K562 treated with DMSO at 1 percent for 4 hours (cell line): Measurements from ENCODE around the gene THOC1. TPM values are rescaled to one million over a fixed set of nuclear protein-coding genes. Genes with fewer than 3 reads are reported as not detected.

Experiments
- total RNA-seq: library from RNA; unstranded; fragments of 300-600 nt; gene quantifications from 2 replicates; pipeline ENCODE4 v1.2.3, GENCODE V29; 2022; ENCODE audit not compliant: insufficient read depth

The THOC1 gene, protein sequence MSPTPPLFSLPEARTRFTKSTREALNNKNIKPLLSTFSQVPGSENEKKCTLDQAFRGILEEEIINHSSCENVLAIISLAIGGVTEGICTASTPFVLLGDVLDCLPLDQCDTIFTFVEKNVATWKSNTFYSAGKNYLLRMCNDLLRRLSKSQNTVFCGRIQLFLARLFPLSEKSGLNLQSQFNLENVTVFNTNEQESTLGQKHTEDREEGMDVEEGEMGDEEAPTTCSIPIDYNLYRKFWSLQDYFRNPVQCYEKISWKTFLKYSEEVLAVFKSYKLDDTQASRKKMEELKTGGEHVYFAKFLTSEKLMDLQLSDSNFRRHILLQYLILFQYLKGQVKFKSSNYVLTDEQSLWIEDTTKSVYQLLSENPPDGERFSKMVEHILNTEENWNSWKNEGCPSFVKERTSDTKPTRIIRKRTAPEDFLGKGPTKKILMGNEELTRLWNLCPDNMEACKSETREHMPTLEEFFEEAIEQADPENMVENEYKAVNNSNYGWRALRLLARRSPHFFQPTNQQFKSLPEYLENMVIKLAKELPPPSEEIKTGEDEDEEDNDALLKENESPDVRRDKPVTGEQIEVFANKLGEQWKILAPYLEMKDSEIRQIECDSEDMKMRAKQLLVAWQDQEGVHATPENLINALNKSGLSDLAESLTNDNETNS
- total RNA-seq = 18.6 and 38.9 TPM in 2 replicates

DNA sequence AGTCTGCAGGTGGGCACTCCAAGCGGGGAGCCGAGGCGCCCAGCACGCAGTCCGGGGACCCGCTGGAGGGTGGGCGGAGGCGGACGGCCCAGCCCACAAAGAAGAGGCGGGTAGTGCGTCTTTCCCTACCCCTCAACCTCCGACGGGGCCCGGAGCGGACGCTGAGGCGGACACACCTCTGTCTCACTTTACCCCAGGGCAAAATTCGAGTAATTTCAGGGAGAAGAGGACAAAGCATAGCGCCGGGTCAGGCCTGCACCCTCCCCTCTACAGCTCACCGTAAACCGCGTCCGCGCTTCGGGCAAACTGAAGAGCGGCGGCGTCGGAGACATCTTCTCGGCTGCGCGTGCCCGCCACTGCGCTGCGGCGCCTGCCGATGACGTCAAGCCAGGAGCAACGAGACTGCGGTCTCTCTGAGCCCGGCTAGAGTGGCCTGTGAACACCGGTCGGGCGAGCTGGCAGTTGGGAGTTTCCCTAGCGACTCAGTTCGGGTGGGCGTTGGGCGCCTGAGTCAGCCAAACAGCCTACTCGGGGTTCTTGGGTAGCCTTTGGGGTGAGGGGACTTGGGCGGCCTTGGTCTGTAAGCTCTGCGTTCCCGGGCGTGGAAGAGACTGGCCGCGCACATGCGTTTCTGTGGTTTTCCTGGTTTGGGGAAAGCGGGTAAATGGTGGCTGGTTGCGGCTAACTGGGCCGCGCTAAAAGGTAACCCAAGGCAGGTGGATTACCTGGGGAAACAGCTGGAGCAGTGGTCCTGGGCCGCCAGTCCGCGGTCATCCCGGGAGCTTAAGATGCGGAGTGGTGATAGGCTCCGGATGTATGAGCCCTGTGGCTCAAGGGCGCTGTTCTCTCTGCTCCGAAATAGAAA, at the start of gene THOC1:
THOC1 (minus strand) TSS at position 360 of the 865 bp plus-strand sequence; CDS start at position 332, 28 bp downstream.

Other genes with a start within 250 kb of the THOC1 start
- 1.2 TPM in 1 of 2 replicates, not detected in the other for gene TUBB8B, start 218.4 kb downstream of the THOC1 start, total RNA-seq
- gene USP14, start 109.5 kb downstream of the THOC1 start, total RNA-seq = 40.4 and 47.4 TPM in 2 replicates
- not detected in 2 replicates for gene COLEC12, start 232.7 kb upstream of the THOC1 start, total RNA-seq